ENCODE measurements around the gene FBXO31. TPM values are rescaled to one million over a fixed set of nuclear protein-coding genes. Genes with fewer than 3 reads are reported as not detected.

Gene FBXO31
- total and polyA plus RNA-seq, 2 of the 13 experiments (the other 11 are each of a cell fraction or from before 2014, with no cell fraction given): 92.4 to 101 TPM

DNA sequence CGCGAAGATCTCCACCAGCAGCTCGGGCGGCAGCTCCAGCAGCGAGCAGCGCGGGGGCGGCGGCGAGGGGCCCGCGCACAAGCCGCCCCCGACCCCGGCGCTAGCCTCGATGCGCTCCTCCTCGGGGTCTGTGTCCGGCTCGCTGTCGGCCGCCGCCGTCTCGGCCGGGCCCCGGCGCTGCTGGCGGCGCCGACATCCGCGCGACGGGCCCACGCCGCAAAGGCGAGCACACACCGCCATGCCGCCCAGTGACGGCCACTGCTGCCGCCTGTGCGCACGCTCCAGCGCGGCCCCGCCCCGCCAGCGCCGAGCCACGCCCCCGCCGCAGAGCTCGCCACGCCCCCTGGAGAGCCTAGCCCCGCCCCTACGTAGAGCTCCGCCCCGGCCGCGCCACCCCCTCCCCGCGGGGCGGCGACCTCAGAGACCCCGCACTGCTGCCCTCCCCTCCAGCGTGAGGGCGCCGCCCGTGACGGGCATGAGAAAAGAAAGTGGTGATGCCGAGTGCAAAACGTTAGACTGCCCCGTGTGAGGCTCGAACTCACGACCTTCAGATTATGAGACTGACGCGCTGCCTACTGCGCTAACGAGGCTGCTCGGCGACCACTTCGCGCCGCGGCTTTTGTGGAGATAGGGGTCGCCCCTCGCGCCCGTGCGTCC is at the start of gene FBXO31 (continued):
- TF ChIP-seq, protein P1, sequence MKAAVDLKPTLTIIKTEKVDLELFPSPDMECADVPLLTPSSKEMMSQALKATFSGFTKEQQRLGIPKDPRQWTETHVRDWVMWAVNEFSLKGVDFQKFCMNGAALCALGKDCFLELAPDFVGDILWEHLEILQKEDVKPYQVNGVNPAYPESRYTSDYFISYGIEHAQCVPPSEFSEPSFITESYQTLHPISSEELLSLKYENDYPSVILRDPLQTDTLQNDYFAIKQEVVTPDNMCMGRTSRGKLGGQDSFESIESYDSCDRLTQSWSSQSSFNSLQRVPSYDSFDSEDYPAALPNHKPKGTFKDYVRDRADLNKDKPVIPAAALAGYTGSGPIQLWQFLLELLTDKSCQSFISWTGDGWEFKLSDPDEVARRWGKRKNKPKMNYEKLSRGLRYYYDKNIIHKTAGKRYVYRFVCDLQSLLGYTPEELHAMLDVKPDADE (CRISPR knock-in tag; IDR thresholded peaks at IDR 0.05): no peak; the same call in 1 of the 2 replicates
- TF ChIP-seq MBD4 (IDR thresholded peaks at IDR 0.05; ENCODE audit: borderline replicate concordance, low read length) (no peak), FOSL2 (CRISPR knock-in tag; IDR thresholded peaks at IDR 0.05) (peak; percentile 79), CREB1 (IDR thresholded peaks at IDR 0.05) (peak; percentile 83), CREB1 (CRISPR knock-in tag; IDR thresholded peaks at IDR 0.05) (no peak; the same call in 1 of the 2 replicates), LCORL (IDR thresholded peaks at IDR 0.05) (no peak), LCORL (CRISPR knock-in tag; IDR thresholded peaks at IDR 0.05) (peak; percentile 98), KLF12 (CRISPR knock-in tag; IDR thresholded peaks at IDR 0.05; ENCODE audit: borderline replicate concordance) (peak; percentile 65; the same call in 1 of the 2 replicates), FOXA1 (IDR thresholded peaks at IDR 0.05) (no peak), FOXA1 (CRISPR knock-in tag; IDR thresholded peaks at IDR 0.05) (no peak; the same call in 1 of the 2 replicates), ARNTL (CRISPR knock-in tag; IDR thresholded peaks at IDR 0.05) (peak; percentile 79), SALL1 (CRISPR knock-in tag; IDR thresholded peaks at IDR 0.05) (peak; percentile 95), ZNF674 (CRISPR knock-in tag; IDR thresholded peaks at IDR 0.05; ENCODE audit: low read depth) (peak; percentile 79; the same call in 1 of the 2 replicates), CENPT (CRISPR knock-in tag; IDR thresholded peaks at IDR 0.05; ENCODE audit: low read depth) (0 out of 2 replicates have a peak, but pooled peaks have one; percentile 26), HIVEP1 (CRISPR knock-in tag; IDR thresholded peaks at IDR 0.05) (peak; percentile 88), FOXO1 (CRISPR knock-in tag; IDR thresholded peaks at IDR 0.05) (peak; percentile 87), NPAS2 (CRISPR knock-in tag; IDR thresholded peaks at IDR 0.05; ENCODE audit: borderline replicate concordance) (no peak)
- TF ChIP-seq, protein P2, sequence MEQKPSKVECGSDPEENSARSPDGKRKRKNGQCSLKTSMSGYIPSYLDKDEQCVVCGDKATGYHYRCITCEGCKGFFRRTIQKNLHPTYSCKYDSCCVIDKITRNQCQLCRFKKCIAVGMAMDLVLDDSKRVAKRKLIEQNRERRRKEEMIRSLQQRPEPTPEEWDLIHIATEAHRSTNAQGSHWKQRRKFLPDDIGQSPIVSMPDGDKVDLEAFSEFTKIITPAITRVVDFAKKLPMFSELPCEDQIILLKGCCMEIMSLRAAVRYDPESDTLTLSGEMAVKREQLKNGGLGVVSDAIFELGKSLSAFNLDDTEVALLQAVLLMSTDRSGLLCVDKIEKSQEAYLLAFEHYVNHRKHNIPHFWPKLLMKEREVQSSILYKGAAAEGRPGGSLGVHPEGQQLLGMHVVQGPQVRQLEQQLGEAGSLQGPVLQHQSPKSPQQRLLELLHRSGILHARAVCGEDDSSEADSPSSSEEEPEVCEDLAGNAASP (CRISPR knock-in tag; IDR thresholded peaks at IDR 0.05; ENCODE audit: borderline replicate concordance): peak; percentile 89
- TF ChIP-seq, protein P3, sequence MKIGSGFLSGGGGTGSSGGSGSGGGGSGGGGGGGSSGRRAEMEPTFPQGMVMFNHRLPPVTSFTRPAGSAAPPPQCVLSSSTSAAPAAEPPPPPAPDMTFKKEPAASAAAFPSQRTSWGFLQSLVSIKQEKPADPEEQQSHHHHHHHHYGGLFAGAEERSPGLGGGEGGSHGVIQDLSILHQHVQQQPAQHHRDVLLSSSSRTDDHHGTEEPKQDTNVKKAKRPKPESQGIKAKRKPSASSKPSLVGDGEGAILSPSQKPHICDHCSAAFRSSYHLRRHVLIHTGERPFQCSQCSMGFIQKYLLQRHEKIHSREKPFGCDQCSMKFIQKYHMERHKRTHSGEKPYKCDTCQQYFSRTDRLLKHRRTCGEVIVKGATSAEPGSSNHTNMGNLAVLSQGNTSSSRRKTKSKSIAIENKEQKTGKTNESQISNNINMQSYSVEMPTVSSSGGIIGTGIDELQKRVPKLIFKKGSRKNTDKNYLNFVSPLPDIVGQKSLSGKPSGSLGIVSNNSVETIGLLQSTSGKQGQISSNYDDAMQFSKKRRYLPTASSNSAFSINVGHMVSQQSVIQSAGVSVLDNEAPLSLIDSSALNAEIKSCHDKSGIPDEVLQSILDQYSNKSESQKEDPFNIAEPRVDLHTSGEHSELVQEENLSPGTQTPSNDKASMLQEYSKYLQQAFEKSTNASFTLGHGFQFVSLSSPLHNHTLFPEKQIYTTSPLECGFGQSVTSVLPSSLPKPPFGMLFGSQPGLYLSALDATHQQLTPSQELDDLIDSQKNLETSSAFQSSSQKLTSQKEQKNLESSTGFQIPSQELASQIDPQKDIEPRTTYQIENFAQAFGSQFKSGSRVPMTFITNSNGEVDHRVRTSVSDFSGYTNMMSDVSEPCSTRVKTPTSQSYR (CRISPR knock-in tag; IDR thresholded peaks at IDR 0.05; ENCODE audit: borderline replicate concordance): peak; percentile 59; the same call in 1 of the 2 replicates
- TF ChIP-seq, protein P4, sequence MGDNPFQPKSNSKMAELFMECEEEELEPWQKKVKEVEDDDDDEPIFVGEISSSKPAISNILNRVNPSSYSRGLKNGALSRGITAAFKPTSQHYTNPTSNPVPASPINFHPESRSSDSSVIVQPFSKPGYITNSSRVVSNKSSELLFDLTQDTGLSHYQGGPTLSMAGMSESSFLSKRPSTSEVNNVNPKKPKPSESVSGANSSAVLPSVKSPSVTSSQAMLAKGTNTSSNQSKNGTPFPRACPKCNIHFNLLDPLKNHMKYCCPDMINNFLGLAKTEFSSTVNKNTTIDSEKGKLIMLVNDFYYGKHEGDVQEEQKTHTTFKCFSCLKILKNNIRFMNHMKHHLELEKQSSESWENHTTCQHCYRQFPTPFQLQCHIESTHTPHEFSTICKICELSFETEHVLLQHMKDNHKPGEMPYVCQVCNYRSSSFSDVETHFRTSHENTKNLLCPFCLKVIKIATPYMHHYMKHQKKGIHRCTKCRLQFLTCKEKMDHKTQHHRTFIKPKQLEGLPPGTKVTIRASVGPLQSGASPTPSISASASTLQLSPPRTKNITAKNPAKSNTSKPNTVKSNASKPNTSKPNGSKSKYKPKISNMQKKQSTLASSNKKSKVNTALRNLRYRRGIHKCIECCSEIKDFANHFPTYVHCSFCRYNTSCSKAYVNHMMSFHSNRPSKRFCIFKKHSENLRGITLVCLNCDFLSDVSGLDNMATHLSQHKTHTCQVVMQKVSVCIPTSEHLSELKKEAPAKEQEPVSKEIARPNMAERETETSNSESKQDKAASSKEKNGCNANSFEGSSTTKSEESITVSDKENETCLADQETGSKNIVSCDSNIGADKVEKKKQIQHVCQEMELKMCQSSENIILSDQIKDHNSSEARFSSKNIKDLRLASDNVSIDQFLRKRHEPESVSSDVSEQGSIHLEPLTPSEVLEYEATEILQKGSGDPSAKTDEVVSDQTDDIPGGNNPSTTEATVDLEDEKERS (CRISPR knock-in tag; IDR thresholded peaks at IDR 0.05): peak; percentile 88; the same call in 1 of the 2 replicates
- TF ChIP-seq, protein P5, sequence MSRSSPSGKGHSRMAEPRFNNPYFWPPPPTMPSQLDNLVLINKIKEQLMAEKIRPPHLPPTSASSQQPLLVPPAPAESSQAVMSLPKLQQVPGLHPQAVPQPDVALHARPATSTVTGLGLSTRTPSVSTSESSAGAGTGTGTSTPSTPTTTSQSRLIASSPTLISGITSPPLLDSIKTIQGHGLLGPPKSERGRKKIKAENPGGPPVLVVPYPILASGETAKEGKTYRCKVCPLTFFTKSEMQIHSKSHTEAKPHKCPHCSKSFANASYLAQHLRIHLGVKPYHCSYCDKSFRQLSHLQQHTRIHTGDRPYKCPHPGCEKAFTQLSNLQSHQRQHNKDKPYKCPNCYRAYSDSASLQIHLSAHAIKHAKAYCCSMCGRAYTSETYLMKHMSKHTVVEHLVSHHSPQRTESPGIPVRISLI (CRISPR knock-in tag; IDR thresholded peaks at IDR 0.05; ENCODE audit: borderline replicate concordance): peak; percentile 52; the same call in 1 of the 2 replicates

Measured in HepG2 (cell line).